Neural progenitor cell (in vitro differentiated cells): ENCODE data around the gene RNF181.

ENCODE experiments used
- CTCF ChIP-seq: fragments of 200-600 bp; sonication (generic); IDR thresholded peaks from 2 replicates; pipeline ENCODE4 v1.5.1; 2017; ENCODE audit warnings: antibody characterized with exemption, mild to moderate bottlenecking
- EZH2 ChIP-seq: fragments of 200-600 bp; sonication (generic); IDR thresholded peaks from 2 replicates; pipeline ENCODE4 v1.6.1; 2017; ENCODE audit warnings: antibody characterized with exemption, mild to moderate bottlenecking, moderate library complexity
- EZH2phosphoT487 ChIP-seq: fragments of 200-600 bp; sonication (generic); IDR thresholded peaks from 2 replicates; pipeline ENCODE4 v1.6.1; 2017; ENCODE audit warnings: antibody characterized with exemption

- no peak for TF ChIP-seq CTCF
- TF ChIP-seq EZH2: no peak
- no peak for TF ChIP-seq EZH2phosphoT487
Measured at GRCh38 chr2:85595301-85596025, at the start of gene RNF181.
